HEK293T (cell line): ENCODE results near the gene REEP6.

Experiments
- ARNT ChIP-seq: fragments of 450-650 bp; IDR thresholded peaks from 2 replicates; pipeline ENCODE4 v1.6.1; 2017; ENCODE audit warnings: mild to moderate bottlenecking
- BHLHE40 ChIP-seq: fragments of 450-650 bp; IDR thresholded peaks from 2 replicates; pipeline ENCODE4 v1.6.1; 2016; ENCODE audit warnings: mild to moderate bottlenecking, moderate library complexity, borderline replicate concordance
- FOXA1 ChIP-seq: fragments of 450-650 bp; IDR thresholded peaks from 2 replicates; pipeline ENCODE4 v1.6.1; 2016; ENCODE audit warnings: mild to moderate bottlenecking
- FOXK2 ChIP-seq: fragments of 450-650 bp; IDR thresholded peaks from 2 replicates; pipeline ENCODE4 v1.6.1; 2016; ENCODE audit warnings: mild to moderate bottlenecking
- FOXM1 ChIP-seq: fragments of 450-650 bp; IDR thresholded peaks from 2 replicates; pipeline ENCODE4 v1.6.1; 2017; ENCODE audit warnings: mild to moderate bottlenecking, borderline replicate concordance
- PKNOX1 ChIP-seq: fragments of 450-650 bp; IDR thresholded peaks from 2 replicates; pipeline ENCODE4 v1.6.1; 2016
- SP1 ChIP-seq: fragments of 450-650 bp; IDR thresholded peaks from 2 replicates; pipeline ENCODE4 v1.6.1; 2017

GRCh38 chr19:1474011-1474764 is 16.8 kb upstream of the REEP6 start:
- TF ChIP-seq PKNOX1 (no peak), FOXA1 (no peak), SP1 (no peak), BHLHE40 (no peak), ARNT (no peak), FOXK2 (no peak), FOXM1 (no peak)
